OCI-LY1 (cell line): ENCODE data around the gene SFXN1.
A peak's percentile ranks its signal among the peaks of the same experiment; 100 is the strongest.
"Not testable (repeated sequence)": the region's sequence is repeated elsewhere in the genome, so short reads cannot be mapped to it uniquely, and the experiment has no call there.

Experiments used
- H2AFZ ChIP-seq: fragments of 200-600 bp; sonication (generic), shearing (Covaris generic); 2 replicates; pipeline ENCODE4 v1.6.0; 2014; ENCODE audit warnings: antibody characterized with exemption, mild to moderate bottlenecking, low read length
- H3F3A ChIP-seq: fragments of 200-600 bp; sonication (generic), shearing (Covaris generic); 2 replicates; pipeline ENCODE4 v1.6.0; 2014; ENCODE audit warnings: mild to moderate bottlenecking, antibody characterized with exemption, low read length, moderate library complexity; ENCODE audit not compliant: insufficient read depth
- H3K27ac ChIP-seq: fragments of 200-600 bp; sonication (generic); 2 replicates; pipeline ENCODE4 v1.5.1; 2014; ENCODE audit warnings: low read length, mixed run types, mild to moderate bottlenecking, low read depth; ENCODE audit not compliant: poor library complexity, severe bottlenecking
- H3K27me3 ChIP-seq: fragments of 200-600 bp; sonication (generic); 2 replicates; pipeline ENCODE4 v1.6.0; 2014; ENCODE audit warnings: antibody characterized with exemption, mild to moderate bottlenecking, low read length, moderate library complexity; ENCODE audit not compliant: insufficient read depth
- H3K36me3 ChIP-seq: fragments of 200-600 bp; sonication (generic); 2 replicates; pipeline ENCODE4 v1.6.1; 2014; ENCODE audit warnings: mild to moderate bottlenecking, antibody characterized with exemption, low read length, moderate library complexity, mixed read lengths; ENCODE audit not compliant: insufficient read depth
- H3K4me1 ChIP-seq: fragments of 200-600 bp; sonication (generic); 2 replicates; pipeline ENCODE4 v1.5.1; 2014; ENCODE audit warnings: mild to moderate bottlenecking, low read length, moderate library complexity; ENCODE audit not compliant: insufficient read depth, severe bottlenecking
- H3K4me2 ChIP-seq: fragments of 200-600 bp; sonication (generic), shearing (Covaris generic); 2 replicates; pipeline ENCODE4 v1.6.1; 2014; ENCODE audit warnings: low read length
- H3K4me3 ChIP-seq: fragments of 200-600 bp; sonication (generic); 2 replicates; pipeline ENCODE4 v1.5.1; 2014; ENCODE audit warnings: low read length, low read depth, mild to moderate bottlenecking, mixed read lengths; ENCODE audit not compliant: poor library complexity, severe bottlenecking
- H3K79me2 ChIP-seq: fragments of 200-600 bp; shearing (Covaris generic); 2 replicates; pipeline ENCODE4 v1.6.1; 2016; ENCODE audit warnings: mixed run types, low read length, mixed read lengths; ENCODE audit not compliant: insufficient read depth
- H3K9ac ChIP-seq: fragments of 200-600 bp; sonication (generic), shearing (Covaris generic); 2 replicates; pipeline ENCODE4 v1.6.1; 2014; ENCODE audit warnings: mild to moderate bottlenecking, low read length, mixed read lengths
- H3K9me2 ChIP-seq: fragments of 200-600 bp; sonication (generic), shearing (Covaris generic); 2 replicates; pipeline ENCODE4 v1.6.1; 2014; ENCODE audit warnings: low read depth, mild to moderate bottlenecking, low read length, mixed read lengths
- H3K9me3 ChIP-seq: fragments of 200-600 bp; shearing (Covaris generic); 2 replicates; pipeline ENCODE4 v1.6.1; 2014; ENCODE audit warnings: low read length, mixed read lengths
- H4K20me1 ChIP-seq: fragments of 200-600 bp; sonication (generic), shearing (Covaris generic); 2 replicates; pipeline ENCODE4 v1.6.0; 2016; ENCODE audit warnings: mild to moderate bottlenecking, low read length; ENCODE audit not compliant: insufficient read depth
- CTCF ChIP-seq: fragments of 200-600 bp; sonication (generic), shearing (Covaris generic); IDR thresholded peaks from 2 replicates; pipeline ENCODE4 v1.5.1; 2017; ENCODE audit warnings: mild to moderate bottlenecking, antibody characterized with exemption, low read length, moderate library complexity, mixed read lengths
- EZH2 ChIP-seq: fragments of 200-600 bp; sonication (generic), shearing (Covaris generic); IDR thresholded peaks from 2 replicates; pipeline ENCODE4 v1.8.0; 2017; ENCODE audit warnings: borderline replicate concordance, mixed run types, mild to moderate bottlenecking, antibody characterized with exemption, low read length, moderate library complexity, mixed read lengths

The SFXN1 gene

DNA sequence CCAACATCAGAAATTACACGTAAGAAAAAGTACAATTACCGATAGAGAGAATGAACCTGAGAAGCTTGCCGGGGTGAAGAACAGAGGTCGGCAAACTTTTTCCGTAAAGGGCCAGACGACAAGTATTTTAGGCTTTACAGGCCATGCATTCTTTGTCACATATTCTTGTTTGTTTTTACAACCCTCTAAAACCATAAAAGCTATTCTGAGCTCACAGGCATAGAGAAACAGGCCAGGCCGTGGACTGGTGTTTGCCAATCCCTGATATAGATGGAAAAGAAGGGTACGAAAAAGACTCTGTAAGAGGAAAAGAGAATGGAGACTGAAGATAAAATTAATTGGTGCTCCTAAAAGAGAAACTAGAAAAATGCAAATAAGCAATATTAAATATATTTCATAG lies 15.4 kb downstream of the SFXN1 start:
- Histone ChIP-seq H3K9me3 (0 out of 2 replicates have a peak, but pooled peaks cover 3% of the 10 kb centered on the region), H3F3A (no peaks in the 10 kb centered on the region), H3K9me2 (no peaks in the 10 kb centered on the region), H3K79me2 (peaks cover 34% of the 10 kb centered on the region), H3K4me2 (no peak overlapping the region), H3K4me1 (no peaks in the 10 kb centered on the region), H3K36me3 (peaks cover 97% of the 10 kb centered on the region), H4K20me1 (peaks cover 4% of the 10 kb centered on the region; the same call in 1 of the 2 replicates), H2AFZ (no peak overlapping the region), H3K27me3 (no peaks in the 10 kb centered on the region), H3K27ac (no peak overlapping the region), H3K9ac (no peak overlapping the region), H3K4me3 (no peak overlapping the region)
- TF ChIP-seq CTCF (no peak), EZH2 (no peak)

GRCh38 chr5:175494264-175495183 lies 16.2 kb downstream of the SFXN1 start:
- Histone ChIP-seq H4K20me1 (peaks cover 4% of the 10 kb centered on the region; the same call in 1 of the 2 replicates), H3F3A (no peaks in the 10 kb centered on the region), H3K9me2 (no peaks in the 10 kb centered on the region), H3K4me2 (no peak overlapping the region), H3K9ac (no peak overlapping the region), H3K9me3 (0 out of 2 replicates have a peak, but pooled peaks cover 3% of the 10 kb centered on the region), H3K27me3 (no peaks in the 10 kb centered on the region), H3K4me3 (no peak overlapping the region), H3K4me1 (no peaks in the 10 kb centered on the region), H3K79me2 (peaks cover 26% of the 10 kb centered on the region), H2AFZ (no peak overlapping the region), H3K27ac (no peak overlapping the region), H3K36me3 (peaks cover 97% of the 10 kb centered on the region)
- TF ChIP-seq EZH2 (no peak), CTCF (no peak)

- peaks cover 93% of the 10 kb centered on the region for H3K36me3 ChIP-seq
- H4K20me1 ChIP-seq = no peaks in the 10 kb centered on the region
- H3K27me3 ChIP-seq = no peaks in the 10 kb centered on the region
- H3K4me3 ChIP-seq = no peak overlapping the region
- H3K4me2 ChIP-seq = no peak overlapping the region
- TF ChIP-seq CTCF = no peak
- TF ChIP-seq EZH2 = no peak
- peaks cover 16% of the 10 kb centered on the region; the same call in 1 of the 2 replicates for H3K79me2 ChIP-seq
- peaks cover 2% of the 10 kb centered on the region for H3K4me1 ChIP-seq
- H3K9ac ChIP-seq = no peak overlapping the region
- no peaks in the 10 kb centered on the region for H3K9me3 ChIP-seq
- H3K9me2 ChIP-seq = no peaks in the 10 kb centered on the region
- no peak overlapping the region for H2AFZ ChIP-seq
- H3F3A ChIP-seq = no peaks in the 10 kb centered on the region
- no peak overlapping the region for H3K27ac ChIP-seq
These were observed 23.4 kb downstream of the SFXN1 start for GRCh38 chr5:175501759-175502158.

DNA sequence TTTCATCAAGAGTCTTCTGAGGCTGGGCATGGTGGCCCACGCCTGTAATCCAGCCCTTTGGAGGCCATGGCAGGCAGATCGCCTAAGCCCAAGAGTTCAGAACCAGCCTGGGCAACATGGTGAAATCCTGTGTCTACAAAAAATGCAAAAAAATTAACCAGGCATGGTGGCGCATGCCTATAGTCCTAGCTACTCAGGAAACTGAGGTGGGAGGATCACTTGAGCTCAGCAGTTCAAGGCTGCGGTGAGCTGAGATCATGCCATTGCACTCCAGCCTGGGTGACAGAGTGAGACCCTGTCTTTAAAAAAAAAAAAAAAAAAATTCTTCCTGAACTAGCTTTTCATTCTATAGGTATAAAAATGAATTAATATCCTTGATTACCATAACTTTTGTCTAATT lies 29.3 kb downstream of the SFXN1 start:
- H4K20me1 ChIP-seq, H3K9me3 ChIP-seq, H3F3A ChIP-seq, H3K9ac ChIP-seq, H3K4me2 ChIP-seq, H3K9me2 ChIP-seq, H3K27me3 ChIP-seq, H2AFZ ChIP-seq, H3K4me3 ChIP-seq, H3K79me2 ChIP-seq: not testable (repeated sequence)
- Histone ChIP-seq H3K36me3 (peaks cover 86% of the 10 kb centered on the region), H3K27ac (peak overlapping the region; percentile 26), H3K4me1 (peaks cover 10% of the 10 kb centered on the region)
